ENCODE measurements around the gene FAM180A. TPM values are rescaled to one million over a fixed set of nuclear protein-coding genes. Genes with fewer than 3 reads are reported as not detected.

Gene FAM180A
- total RNA-seq, 1 experiment from 2014 or later, result not detected

DNA sequence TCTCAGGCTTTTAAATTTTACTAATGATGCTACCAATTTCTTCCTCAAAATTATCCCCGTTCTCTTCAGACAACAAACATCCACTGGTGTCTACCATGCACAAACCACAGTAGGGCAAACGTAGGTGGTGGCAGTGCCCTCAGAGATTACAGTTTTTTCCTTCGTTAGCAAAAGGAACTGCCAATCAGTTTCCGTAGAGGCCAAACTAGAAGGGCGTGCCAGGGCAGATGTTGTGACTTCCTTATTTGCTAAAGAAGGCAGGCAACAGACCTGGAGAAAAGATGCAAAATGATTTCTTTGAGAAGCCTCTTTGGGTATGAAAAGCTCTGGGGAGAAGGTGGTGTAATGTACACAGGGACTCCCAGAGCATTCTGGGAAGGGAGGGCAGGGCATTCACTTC lies 7.6 kb upstream of the FAM180A start:
- no peak overlapping the region for H3K27ac Mint-ChIP-seq
- peaks cover 34% of the 10 kb centered on the region for H3K9me3 Mint-ChIP-seq
- ChIA-PET POLR2A (no interaction called here), CTCF (no interaction called here)
- ATAC-seq, result no peak
- H3K4me3 Mint-ChIP-seq, result no peak overlapping the region
- peaks cover 6% of the 10 kb centered on the region; the same call in 1 of the 2 replicates for H3K36me3 Mint-ChIP-seq
- no peaks in the 10 kb centered on the region; the same call in 1 of the 2 replicates for H3K27me3 Mint-ChIP-seq (ENCODE audit: low read depth)
- peaks cover 43% of the 10 kb centered on the region for H3K4me1 Mint-ChIP-seq
- TF ChIP-seq SMAD4 (CRISPR knock-in tag; IDR thresholded peaks at IDR 0.05) (no peak), ZNF138 (CRISPR knock-in tag; conservative IDR thresholded peaks at IDR 0.05) (no peak), NR2C2 (CRISPR knock-in tag; IDR thresholded peaks at IDR 0.05) (no peak), ELF4 (CRISPR knock-in tag; IDR thresholded peaks at IDR 0.05; ENCODE audit: low read depth) (no peak), FOXK1 (CRISPR knock-in tag; IDR thresholded peaks at IDR 0.05) (no peak), ZBTB21 (CRISPR knock-in tag; IDR thresholded peaks at IDR 0.05; ENCODE audit: borderline replicate concordance) (no peak), ZNF121 (CRISPR knock-in tag; IDR thresholded peaks at IDR 0.05) (no peak), SP1 (CRISPR knock-in tag; conservative IDR thresholded peaks at IDR 0.05) (no peak), RORB (CRISPR knock-in tag; IDR thresholded peaks at IDR 0.05) (no peak), SOX15 (CRISPR knock-in tag; IDR thresholded peaks at IDR 0.05) (no peak)
- TF ChIP-seq, protein P1, sequence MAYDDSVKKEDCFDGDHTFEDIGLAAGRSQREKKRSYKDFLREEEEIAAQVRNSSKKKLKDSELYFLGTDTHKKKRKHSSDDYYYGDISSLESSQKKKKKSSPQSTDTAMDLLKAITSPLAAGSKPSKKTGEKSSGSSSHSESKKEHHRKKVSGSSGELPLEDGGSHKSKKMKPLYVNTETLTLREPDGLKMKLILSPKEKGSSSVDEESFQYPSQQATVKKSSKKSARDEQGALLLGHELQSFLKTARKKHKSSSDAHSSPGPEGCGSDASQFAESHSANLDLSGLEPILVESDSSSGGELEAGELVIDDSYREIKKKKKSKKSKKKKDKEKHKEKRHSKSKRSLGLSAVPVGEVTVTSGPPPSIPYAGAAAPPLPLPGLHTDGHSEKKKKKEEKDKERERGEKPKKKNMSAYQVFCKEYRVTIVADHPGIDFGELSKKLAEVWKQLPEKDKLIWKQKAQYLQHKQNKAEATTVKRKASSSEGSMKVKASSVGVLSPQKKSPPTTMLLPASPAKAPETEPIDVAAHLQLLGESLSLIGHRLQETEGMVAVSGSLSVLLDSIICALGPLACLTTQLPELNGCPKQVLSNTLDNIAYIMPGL (CRISPR knock-in tag; IDR thresholded peaks at IDR 0.05), result no peak
- TF ChIP-seq, protein P2, sequence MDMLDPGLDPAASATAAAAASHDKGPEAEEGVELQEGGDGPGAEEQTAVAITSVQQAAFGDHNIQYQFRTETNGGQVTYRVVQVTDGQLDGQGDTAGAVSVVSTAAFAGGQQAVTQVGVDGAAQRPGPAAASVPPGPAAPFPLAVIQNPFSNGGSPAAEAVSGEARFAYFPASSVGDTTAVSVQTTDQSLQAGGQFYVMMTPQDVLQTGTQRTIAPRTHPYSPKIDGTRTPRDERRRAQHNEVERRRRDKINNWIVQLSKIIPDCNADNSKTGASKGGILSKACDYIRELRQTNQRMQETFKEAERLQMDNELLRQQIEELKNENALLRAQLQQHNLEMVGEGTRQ (CRISPR knock-in tag; IDR thresholded peaks at IDR 0.05), result no peak
- TF ChIP-seq, protein P3, sequence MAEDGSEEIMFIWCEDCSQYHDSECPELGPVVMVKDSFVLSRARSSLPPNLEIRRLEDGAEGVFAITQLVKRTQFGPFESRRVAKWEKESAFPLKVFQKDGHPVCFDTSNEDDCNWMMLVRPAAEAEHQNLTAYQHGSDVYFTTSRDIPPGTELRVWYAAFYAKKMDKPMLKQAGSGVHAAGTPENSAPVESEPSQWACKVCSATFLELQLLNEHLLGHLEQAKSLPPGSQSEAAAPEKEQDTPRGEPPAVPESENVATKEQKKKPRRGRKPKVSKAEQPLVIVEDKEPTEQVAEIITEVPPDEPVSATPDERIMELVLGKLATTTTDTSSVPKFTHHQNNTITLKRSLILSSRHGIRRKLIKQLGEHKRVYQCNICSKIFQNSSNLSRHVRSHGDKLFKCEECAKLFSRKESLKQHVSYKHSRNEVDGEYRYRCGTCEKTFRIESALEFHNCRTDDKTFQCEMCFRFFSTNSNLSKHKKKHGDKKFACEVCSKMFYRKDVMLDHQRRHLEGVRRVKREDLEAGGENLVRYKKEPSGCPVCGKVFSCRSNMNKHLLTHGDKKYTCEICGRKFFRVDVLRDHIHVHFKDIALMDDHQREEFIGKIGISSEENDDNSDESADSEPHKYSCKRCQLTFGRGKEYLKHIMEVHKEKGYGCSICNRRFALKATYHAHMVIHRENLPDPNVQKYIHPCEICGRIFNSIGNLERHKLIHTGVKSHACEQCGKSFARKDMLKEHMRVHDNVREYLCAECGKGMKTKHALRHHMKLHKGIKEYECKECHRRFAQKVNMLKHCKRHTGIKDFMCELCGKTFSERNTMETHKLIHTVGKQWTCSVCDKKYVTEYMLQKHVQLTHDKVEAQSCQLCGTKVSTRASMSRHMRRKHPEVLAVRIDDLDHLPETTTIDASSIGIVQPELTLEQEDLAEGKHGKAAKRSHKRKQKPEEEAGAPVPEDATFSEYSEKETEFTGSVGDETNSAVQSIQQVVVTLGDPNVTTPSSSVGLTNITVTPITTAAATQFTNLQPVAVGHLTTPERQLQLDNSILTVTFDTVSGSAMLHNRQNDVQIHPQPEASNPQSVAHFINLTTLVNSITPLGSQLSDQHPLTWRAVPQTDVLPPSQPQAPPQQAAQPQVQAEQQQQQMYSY (CRISPR knock-in tag; IDR thresholded peaks at IDR 0.05), result no peak
- TF ChIP-seq, protein P4, sequence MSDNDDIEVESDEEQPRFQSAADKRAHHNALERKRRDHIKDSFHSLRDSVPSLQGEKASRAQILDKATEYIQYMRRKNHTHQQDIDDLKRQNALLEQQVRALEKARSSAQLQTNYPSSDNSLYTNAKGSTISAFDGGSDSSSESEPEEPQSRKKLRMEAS (CRISPR knock-in tag; IDR thresholded peaks at IDR 0.05), result no peak
- TF ChIP-seq, protein P5, sequence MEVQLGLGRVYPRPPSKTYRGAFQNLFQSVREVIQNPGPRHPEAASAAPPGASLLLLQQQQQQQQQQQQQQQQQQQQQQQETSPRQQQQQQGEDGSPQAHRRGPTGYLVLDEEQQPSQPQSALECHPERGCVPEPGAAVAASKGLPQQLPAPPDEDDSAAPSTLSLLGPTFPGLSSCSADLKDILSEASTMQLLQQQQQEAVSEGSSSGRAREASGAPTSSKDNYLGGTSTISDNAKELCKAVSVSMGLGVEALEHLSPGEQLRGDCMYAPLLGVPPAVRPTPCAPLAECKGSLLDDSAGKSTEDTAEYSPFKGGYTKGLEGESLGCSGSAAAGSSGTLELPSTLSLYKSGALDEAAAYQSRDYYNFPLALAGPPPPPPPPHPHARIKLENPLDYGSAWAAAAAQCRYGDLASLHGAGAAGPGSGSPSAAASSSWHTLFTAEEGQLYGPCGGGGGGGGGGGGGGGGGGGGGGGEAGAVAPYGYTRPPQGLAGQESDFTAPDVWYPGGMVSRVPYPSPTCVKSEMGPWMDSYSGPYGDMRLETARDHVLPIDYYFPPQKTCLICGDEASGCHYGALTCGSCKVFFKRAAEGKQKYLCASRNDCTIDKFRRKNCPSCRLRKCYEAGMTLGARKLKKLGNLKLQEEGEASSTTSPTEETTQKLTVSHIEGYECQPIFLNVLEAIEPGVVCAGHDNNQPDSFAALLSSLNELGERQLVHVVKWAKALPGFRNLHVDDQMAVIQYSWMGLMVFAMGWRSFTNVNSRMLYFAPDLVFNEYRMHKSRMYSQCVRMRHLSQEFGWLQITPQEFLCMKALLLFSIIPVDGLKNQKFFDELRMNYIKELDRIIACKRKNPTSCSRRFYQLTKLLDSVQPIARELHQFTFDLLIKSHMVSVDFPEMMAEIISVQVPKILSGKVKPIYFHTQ (CRISPR knock-in tag; IDR thresholded peaks at IDR 0.05), result no peak
- TF ChIP-seq, protein P6, sequence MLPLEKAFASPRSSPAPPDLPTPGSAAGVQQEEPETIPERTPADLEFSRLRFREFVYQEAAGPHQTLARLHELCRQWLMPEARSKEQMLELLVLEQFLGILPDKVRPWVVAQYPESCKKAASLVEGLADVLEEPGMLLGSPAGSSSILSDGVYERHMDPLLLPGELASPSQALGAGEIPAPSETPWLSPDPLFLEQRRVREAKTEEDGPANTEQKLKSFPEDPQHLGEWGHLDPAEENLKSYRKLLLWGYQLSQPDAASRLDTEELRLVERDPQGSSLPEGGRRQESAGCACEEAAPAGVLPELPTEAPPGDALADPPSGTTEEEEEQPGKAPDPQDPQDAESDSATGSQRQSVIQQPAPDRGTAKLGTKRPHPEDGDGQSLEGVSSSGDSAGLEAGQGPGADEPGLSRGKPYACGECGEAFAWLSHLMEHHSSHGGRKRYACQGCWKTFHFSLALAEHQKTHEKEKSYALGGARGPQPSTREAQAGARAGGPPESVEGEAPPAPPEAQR (CRISPR knock-in tag; IDR thresholded peaks at IDR 0.05), result no peak
- TF ChIP-seq, protein P7, sequence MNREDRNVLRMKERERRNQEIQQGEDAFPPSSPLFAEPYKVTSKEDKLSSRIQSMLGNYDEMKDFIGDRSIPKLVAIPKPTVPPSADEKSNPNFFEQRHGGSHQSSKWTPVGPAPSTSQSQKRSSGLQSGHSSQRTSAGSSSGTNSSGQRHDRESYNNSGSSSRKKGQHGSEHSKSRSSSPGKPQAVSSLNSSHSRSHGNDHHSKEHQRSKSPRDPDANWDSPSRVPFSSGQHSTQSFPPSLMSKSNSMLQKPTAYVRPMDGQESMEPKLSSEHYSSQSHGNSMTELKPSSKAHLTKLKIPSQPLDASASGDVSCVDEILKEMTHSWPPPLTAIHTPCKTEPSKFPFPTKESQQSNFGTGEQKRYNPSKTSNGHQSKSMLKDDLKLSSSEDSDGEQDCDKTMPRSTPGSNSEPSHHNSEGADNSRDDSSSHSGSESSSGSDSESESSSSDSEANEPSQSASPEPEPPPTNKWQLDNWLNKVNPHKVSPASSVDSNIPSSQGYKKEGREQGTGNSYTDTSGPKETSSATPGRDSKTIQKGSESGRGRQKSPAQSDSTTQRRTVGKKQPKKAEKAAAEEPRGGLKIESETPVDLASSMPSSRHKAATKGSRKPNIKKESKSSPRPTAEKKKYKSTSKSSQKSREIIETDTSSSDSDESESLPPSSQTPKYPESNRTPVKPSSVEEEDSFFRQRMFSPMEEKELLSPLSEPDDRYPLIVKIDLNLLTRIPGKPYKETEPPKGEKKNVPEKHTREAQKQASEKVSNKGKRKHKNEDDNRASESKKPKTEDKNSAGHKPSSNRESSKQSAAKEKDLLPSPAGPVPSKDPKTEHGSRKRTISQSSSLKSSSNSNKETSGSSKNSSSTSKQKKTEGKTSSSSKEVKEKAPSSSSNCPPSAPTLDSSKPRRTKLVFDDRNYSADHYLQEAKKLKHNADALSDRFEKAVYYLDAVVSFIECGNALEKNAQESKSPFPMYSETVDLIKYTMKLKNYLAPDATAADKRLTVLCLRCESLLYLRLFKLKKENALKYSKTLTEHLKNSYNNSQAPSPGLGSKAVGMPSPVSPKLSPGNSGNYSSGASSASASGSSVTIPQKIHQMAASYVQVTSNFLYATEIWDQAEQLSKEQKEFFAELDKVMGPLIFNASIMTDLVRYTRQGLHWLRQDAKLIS (CRISPR knock-in tag; IDR thresholded peaks at IDR 0.05; ENCODE audit: borderline replicate concordance), result no peak
- no peak for DNase-seq (ENCODE audit: low spot score)

All from WTC11 (cell line).